ENCODE measurements around the gene CTBP2. TPM values are rescaled to one million over a fixed set of nuclear protein-coding genes. Genes with fewer than 3 reads are reported as not detected.
"Not testable (repeated sequence)": the region's sequence is repeated elsewhere in the genome, so short reads cannot be mapped to it uniquely, and the experiment has no call there.

Gene CTBP2
- total RNA-seq, 1 donor = 74.3 TPM

- DNase-seq (ENCODE audit: low read depth) = no peak
- no peak overlapping the region for H3K4me3 ChIP-seq (ENCODE audit: low read depth, low read length)
- TF ChIP-seq CTCF (IDR thresholded peaks at IDR 0.05; ENCODE audit: insufficient read depth, low read depth, low read length) = no peak
Measured at GRCh38 chr10:125187238-125188194, 27.2 kb upstream of the CTBP2 start.

- no peak for TF ChIP-seq CTCF (IDR thresholded peaks at IDR 0.05; ENCODE audit: insufficient read depth, low read depth, low read length)
- no peak overlapping the region for H3K4me3 ChIP-seq (ENCODE audit: low read depth, low read length)
- DNase-seq (ENCODE audit: low read depth) = no peak
Measured at GRCh38 chr10:125186431-125187170, 26.2 kb upstream of the CTBP2 start.

- not testable (repeated sequence) for H3K4me3 ChIP-seq (ENCODE audit: low read depth, low read length); DNase-seq (ENCODE audit: low read depth)
Measured at GRCh38 chr10:125179107-125179506, 18.7 kb upstream of the CTBP2 start.

GRCh38 chr10:125177641-125178640 lies 17.6 kb upstream of the CTBP2 start:
- no peak for TF ChIP-seq CTCF (IDR thresholded peaks at IDR 0.05; ENCODE audit: insufficient read depth, low read depth, low read length)
- no peak for DNase-seq (ENCODE audit: low read depth)
- H3K4me3 ChIP-seq (ENCODE audit: low read depth, low read length) = no peak overlapping the region

- DNase-seq (ENCODE audit: low read depth) = no peak
- TF ChIP-seq CTCF (IDR thresholded peaks at IDR 0.05; ENCODE audit: insufficient read depth, low read depth, low read length) = no peak
- H3K4me3 ChIP-seq (ENCODE audit: low read depth, low read length) = no peak overlapping the region
Measured at GRCh38 chr10:125175807-125176206, 15.4 kb upstream of the CTBP2 start.

GRCh38 chr10:125174360-125174759 lies 14.0 kb upstream of the CTBP2 start:
- no peak overlapping the region for H3K4me3 ChIP-seq (ENCODE audit: low read depth, low read length)
- no peak for TF ChIP-seq CTCF (IDR thresholded peaks at IDR 0.05; ENCODE audit: insufficient read depth, low read depth, low read length)
- DNase-seq (ENCODE audit: low read depth) = no peak
